HepG2 (cell line): Measurements from ENCODE around the gene TMEM80. TPM values are rescaled to one million over a fixed set of nuclear protein-coding genes. Genes with fewer than 3 reads are reported as not detected.

Experiments used
- ARNT ChIP-seq: fragments of 450-650 bp; IDR thresholded peaks from 2 replicates; pipeline ENCODE4 v1.6.1; 2017
- DR1 ChIP-seq: sonication (generic); formaldehyde crosslinking; IDR thresholded peaks from 2 replicates; pipeline ENCODE4 v1.8.0; 2021; ENCODE audit warnings: mild to moderate bottlenecking, missing genetic modification reagents, inconsistent platforms
- ESRRA ChIP-seq: sonication (generic); formaldehyde crosslinking; IDR thresholded peaks from 2 replicates; pipeline ENCODE4 v1.5.1; 2020; ENCODE audit warnings: mild to moderate bottlenecking, low read depth, missing genetic modification reagents
- HDAC1 ChIP-seq: sonication (generic); formaldehyde crosslinking; IDR thresholded peaks from 2 replicates; pipeline ENCODE4 v1.5.1; 2020; ENCODE audit warnings: mild to moderate bottlenecking, missing genetic modification reagents
- IRX3 ChIP-seq: sonication (generic); formaldehyde crosslinking; IDR thresholded peaks from 2 replicates; pipeline ENCODE4 v1.8.1; 2023; ENCODE audit warnings: mild to moderate bottlenecking, low read depth, missing genetic modification reagents, borderline replicate concordance
- KLF6 ChIP-seq: IDR thresholded peaks from 2 replicates; pipeline ENCODE4 v1.8.0; 2016; ENCODE audit warnings: missing biosample characterization, missing genetic modification reagents
- MAFK ChIP-seq, 2 experiments: IDR thresholded peaks in 1 of 2; conservative IDR thresholded peaks in 1 of 2; 2 replicates each; pipeline ENCODE4 v1.6.1; 2011; ENCODE audit warnings: improper control_type of control experiment in 2 of 2, low read length in 2 of 2
- RAD21 ChIP-seq: fragments of 450-650 bp; formaldehyde crosslinking; IDR thresholded peaks from 2 replicates; pipeline ENCODE4 v1.5.0; 2020; ENCODE audit warnings: mild to moderate bottlenecking
- SMAD3 ChIP-seq: sonication (generic); formaldehyde crosslinking; IDR thresholded peaks from 2 replicates; pipeline ENCODE4 v1.4.0; 2020; ENCODE audit warnings: missing genetic modification reagents
- SMYD3 ChIP-seq: sonication (generic); formaldehyde crosslinking; IDR thresholded peaks from 2 replicates; pipeline ENCODE4 v1.8.1; 2023; ENCODE audit warnings: mild to moderate bottlenecking, missing genetic modification reagents
- XBP1 ChIP-seq: sonication (generic); formaldehyde crosslinking; IDR thresholded peaks from 2 replicates; pipeline ENCODE4 v1.5.0; 2020; ENCODE audit warnings: missing genetic modification reagents
- ZEB1 ChIP-seq: IDR thresholded peaks from 2 replicates; pipeline ENCODE4 v1.6.1; 2012; ENCODE audit warnings: mild to moderate bottlenecking, low read depth, inconsistent platforms; ENCODE audit not compliant: insufficient replicate concordance
- ZFAT ChIP-seq: sonication (generic); formaldehyde crosslinking; conservative IDR thresholded peaks from 2 replicates; pipeline ENCODE4 v1.8.1; 2023; ENCODE audit warnings: missing genetic modification reagents, inconsistent platforms
- ZNF460 ChIP-seq: sonication (generic); formaldehyde crosslinking; IDR thresholded peaks from 2 replicates; pipeline ENCODE4 v1.5.1; 2020; ENCODE audit warnings: missing genetic modification reagents, mild to moderate bottlenecking, borderline replicate concordance
- ZNF841 ChIP-seq: sonication (generic); formaldehyde crosslinking; IDR thresholded peaks from 2 replicates; pipeline ENCODE4 v1.8.1; 2023; ENCODE audit warnings: missing genetic modification reagents, borderline replicate concordance
- polyA plus RNA-seq, 8 experiments: library from polyadenylated mRNA; depleted of rRNA in 3 of 8; stranded (reverse) in 7 of 8; unstranded in 1 of 8; fragments of >200 nt; fragmentation: Illumina TruSeq in 4 of 8; extraction: Trizol in 4 of 8; gene quantifications; 2 replicates each; pipeline versions ENCODE4 v1.2.1 to v1.2.3, GENCODE V29; 2011 to 2016; ENCODE audit warnings: low read depth in 4 of 8, missing spikeins in 1 of 8, mixed read lengths in 1 of 8; ENCODE audit not compliant: insufficient read depth in 1 of 8
- total RNA-seq, 5 experiments: library from RNA; depleted of rRNA; stranded (reverse); fragments of >200 nt; fragmentation: Illumina TruSeq; extraction: Trizol; gene quantifications; 2 replicates each; pipeline ENCODE4 v1.2.3, GENCODE V29; 2016; ENCODE audit warnings: low read depth in 1 of 5
- TF ChIP-seq, protein P1 (sequence below): IDR thresholded peaks from 2 replicates; pipeline ENCODE4 v1.6.1; 2012; ENCODE audit warnings: low read length, improper control_type of control experiment
- TF ChIP-seq, protein P2 (sequence below): sonication (generic); formaldehyde crosslinking; IDR thresholded peaks from 2 replicates; pipeline ENCODE4 v1.4.0; 2020; ENCODE audit warnings: missing genetic modification reagents
- TF ChIP-seq, protein P3 (sequence below): sonication (generic); formaldehyde crosslinking; IDR thresholded peaks from 2 replicates; pipeline ENCODE4 v1.4.0; 2020; ENCODE audit warnings: missing genetic modification reagents
- TF ChIP-seq, protein P4 (sequence below): IDR thresholded peaks from 2 replicates; pipeline ENCODE4 v1.6.1; 2018; ENCODE audit warnings: missing genetic modification reagents, mild to moderate bottlenecking, missing compliant biosample characterization
- TF ChIP-seq, protein P5 (sequence below): IDR thresholded peaks from 2 replicates; pipeline ENCODE4 v1.6.1; 2016; ENCODE audit warnings: low read depth

The TMEM80 gene
- total and polyA plus RNA-seq, 2 of the 13 experiments (the other 11 are each of a cell fraction or from before 2014, with no cell fraction given) = 5.6 to 17.1 TPM

DNA sequence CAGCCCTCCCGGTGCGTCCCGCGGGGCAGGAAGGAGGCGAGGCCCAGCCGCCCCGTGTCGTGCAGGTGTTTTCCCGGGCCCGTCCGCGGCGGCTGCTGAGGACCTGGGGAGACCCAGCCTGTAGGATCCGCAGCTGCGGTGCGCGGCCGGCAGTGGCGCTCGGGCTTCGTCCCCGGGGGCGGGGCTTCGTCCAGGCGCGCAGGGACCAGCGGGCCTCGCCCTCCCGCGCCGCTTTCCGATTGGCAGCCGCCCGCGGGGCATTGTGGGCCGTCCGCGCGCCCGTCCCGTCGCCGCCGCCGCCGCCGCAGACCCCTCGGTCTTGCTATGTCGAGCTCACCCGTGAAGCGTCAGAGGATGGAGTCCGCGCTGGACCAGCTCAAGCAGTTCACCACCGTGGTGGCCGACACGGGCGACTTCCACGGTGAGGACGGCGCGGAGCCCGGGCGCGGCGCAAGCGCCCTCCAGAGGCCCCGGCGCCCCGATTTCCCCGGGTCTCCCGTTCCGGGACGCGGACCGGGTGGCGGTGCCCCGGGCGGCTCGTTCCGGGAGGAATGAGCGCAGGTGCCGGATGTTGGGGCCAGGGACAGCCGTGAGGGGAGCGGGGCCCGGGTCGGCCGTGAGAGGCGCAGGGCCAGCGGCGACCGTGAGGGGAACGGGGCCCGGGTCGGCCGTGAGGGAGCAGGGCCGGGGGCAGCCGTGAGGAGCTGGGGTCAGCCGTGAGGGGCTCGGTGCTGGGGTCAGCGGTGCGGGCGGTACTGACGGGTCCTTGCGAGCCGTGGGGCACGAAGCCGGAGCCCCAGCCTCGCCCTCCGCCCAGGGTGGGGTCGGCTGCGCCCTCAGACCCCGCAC lies 51.8 kb downstream of the TMEM80 start, which contains the start of gene TALDO1 (continued):
- TF ChIP-seq, protein P1, sequence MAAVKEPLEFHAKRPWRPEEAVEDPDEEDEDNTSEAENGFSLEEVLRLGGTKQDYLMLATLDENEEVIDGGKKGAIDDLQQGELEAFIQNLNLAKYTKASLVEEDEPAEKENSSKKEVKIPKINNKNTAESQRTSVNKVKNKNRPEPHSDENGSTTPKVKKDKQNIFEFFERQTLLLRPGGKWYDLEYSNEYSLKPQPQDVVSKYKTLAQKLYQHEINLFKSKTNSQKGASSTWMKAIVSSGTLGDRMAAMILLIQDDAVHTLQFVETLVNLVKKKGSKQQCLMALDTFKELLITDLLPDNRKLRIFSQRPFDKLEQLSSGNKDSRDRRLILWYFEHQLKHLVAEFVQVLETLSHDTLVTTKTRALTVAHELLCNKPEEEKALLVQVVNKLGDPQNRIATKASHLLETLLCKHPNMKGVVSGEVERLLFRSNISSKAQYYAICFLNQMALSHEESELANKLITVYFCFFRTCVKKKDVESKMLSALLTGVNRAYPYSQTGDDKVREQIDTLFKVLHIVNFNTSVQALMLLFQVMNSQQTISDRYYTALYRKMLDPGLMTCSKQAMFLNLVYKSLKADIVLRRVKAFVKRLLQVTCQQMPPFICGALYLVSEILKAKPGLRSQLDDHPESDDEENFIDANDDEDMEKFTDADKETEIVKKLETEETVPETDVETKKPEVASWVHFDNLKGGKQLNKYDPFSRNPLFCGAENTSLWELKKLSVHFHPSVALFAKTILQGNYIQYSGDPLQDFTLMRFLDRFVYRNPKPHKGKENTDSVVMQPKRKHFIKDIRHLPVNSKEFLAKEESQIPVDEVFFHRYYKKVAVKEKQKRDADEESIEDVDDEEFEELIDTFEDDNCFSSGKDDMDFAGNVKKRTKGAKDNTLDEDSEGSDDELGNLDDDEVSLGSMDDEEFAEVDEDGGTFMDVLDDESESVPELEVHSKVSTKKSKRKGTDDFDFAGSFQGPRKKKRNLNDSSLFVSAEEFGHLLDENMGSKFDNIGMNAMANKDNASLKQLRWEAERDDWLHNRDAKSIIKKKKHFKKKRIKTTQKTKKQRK = no peak
- TF ChIP-seq, protein P2, sequence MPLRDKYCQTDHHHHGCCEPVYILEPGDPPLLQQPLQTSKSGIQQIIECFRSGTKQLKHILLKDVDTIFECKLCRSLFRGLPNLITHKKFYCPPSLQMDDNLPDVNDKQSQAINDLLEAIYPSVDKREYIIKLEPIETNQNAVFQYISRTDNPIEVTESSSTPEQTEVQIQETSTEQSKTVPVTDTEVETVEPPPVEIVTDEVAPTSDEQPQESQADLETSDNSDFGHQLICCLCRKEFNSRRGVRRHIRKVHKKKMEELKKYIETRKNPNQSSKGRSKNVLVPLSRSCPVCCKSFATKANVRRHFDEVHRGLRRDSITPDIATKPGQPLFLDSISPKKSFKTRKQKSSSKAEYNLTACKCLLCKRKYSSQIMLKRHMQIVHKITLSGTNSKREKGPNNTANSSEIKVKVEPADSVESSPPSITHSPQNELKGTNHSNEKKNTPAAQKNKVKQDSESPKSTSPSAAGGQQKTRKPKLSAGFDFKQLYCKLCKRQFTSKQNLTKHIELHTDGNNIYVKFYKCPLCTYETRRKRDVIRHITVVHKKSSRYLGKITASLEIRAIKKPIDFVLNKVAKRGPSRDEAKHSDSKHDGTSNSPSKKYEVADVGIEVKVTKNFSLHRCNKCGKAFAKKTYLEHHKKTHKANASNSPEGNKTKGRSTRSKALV = peak; percentile 30; the same call in 1 of the 2 replicates
- TF ChIP-seq RAD21 (CRISPR knock-in tag) (peak; percentile 12; the same call in 1 of the 2 replicates), SMYD3 (no peak), SMAD3 (CRISPR knock-in tag) (no peak), ZNF460 (CRISPR knock-in tag) (no peak), ARNT (no peak), ZNF841 (CRISPR knock-in tag) (0 out of 2 replicates have a peak, but pooled peaks have one; percentile 41), ZFAT (0 out of 2 replicates have a peak, but pooled peaks have one; percentile 71), ZEB1 (no peak), HDAC1 (CRISPR knock-in tag) (peak; percentile 78), MAFK (conservative IDR thresholded peaks at IDR 0.05 in 1 of 2, IDR thresholded peaks at IDR 0.05 in 1 of 2; ENCODE audit: low read length in 2 of 2) (no peak), IRX3 (CRISPR knock-in tag) (peak; percentile 59; the same call in 1 of the 2 replicates), DR1 (peak; percentile 79), ESRRA (no peak), XBP1 (no peak), KLF6 (no peak)
- TF ChIP-seq, protein P3, sequence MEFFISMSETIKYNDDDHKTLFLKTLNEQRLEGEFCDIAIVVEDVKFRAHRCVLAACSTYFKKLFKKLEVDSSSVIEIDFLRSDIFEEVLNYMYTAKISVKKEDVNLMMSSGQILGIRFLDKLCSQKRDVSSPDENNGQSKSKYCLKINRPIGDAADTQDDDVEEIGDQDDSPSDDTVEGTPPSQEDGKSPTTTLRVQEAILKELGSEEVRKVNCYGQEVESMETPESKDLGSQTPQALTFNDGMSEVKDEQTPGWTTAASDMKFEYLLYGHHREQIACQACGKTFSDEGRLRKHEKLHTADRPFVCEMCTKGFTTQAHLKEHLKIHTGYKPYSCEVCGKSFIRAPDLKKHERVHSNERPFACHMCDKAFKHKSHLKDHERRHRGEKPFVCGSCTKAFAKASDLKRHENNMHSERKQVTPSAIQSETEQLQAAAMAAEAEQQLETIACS = peak; percentile 72
- TF ChIP-seq, protein P4, sequence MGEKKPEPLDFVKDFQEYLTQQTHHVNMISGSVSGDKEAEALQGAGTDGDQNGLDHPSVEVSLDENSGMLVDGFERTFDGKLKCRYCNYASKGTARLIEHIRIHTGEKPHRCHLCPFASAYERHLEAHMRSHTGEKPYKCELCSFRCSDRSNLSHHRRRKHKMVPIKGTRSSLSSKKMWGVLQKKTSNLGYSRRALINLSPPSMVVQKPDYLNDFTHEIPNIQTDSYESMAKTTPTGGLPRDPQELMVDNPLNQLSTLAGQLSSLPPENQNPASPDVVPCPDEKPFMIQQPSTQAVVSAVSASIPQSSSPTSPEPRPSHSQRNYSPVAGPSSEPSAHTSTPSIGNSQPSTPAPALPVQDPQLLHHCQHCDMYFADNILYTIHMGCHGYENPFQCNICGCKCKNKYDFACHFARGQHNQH = no peak
- TF ChIP-seq, protein P5, sequence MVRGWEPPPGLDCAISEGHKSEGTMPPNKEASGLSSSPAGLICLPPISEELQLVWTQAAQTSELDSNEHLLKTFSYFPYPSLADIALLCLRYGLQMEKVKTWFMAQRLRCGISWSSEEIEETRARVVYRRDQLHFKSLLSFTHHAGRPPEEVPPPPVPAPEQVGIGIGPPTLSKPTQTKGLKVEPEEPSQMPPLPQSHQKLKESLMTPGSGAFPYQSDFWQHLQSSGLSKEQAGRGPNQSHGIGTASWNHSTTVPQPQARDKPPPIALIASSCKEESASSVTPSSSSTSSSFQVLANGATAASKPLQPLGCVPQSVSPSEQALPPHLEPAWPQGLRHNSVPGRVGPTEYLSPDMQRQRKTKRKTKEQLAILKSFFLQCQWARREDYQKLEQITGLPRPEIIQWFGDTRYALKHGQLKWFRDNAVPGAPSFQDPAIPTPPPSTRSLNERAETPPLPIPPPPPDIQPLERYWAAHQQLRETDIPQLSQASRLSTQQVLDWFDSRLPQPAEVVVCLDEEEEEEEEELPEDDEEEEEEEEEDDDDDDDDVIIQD (CRISPR knock-in tag) = no peak
